Medulla oblongata (tissue), 1 donor: ENCODE data around the gene GFM1.

Experiments used
- DNase-seq: peaks from one replicate; pipeline ENCODE4 v3.0.0-alpha.2; 2015; ENCODE audit errors: extremely low spot score

The GFM1 gene

DNA sequence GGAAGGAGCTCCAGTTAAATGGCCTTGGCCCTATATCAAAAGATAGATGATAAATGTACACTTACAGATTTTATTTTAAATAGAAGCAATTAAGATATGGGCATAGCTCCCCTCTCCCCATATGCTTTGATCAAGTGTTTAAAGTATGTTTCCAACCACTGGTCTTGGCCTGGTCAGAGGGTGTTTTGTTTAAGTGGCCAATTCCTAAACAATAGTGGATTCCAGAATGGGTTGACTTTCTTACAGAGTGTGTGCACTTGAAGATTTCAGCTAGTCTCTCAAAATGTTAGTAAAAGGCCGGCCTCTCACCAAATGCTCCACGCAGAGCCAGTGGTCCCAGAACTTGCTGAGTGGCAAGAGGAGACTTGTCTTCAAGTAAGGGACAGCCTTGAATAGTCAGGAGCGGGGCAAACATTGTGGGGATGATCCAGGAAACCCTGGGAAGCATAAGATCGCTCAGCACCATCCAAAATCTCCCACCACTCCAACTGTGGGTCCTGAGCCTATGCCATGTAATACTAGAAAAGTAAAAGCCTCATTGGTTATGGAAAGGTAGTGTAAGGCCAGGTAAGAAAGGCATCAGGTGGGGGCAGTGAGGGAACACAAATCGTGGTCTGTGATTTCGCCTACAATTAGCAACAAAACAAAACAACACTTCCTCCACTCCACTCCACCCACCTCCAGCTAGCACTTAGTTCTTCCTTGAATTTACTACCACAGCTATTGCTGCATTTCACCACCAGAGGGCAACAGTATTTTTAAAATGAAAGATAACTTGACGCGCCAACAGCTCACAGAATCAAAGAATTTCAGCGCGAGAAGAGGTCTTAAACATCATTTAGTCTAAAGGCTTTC lies 83.1 kb downstream of the GFM1 start:
- peak; percentile 87 for DNase-seq

DNA sequence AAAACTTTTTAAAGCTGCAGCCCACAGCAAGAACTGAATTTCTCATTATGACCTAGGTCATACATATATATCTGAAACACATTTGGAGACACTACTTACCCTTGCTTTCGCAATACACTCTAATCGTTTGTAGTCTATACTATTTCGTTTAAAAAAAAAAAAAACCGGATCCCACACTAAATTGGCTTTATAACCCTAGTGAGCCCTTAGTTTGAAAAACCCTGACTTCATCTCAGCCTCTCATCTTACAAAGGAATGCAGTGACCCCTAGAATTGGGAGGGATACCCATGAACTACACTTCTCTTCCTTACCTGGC lies 83.7 kb downstream of the GFM1 start:
- DNase-seq: no peak

DNA sequence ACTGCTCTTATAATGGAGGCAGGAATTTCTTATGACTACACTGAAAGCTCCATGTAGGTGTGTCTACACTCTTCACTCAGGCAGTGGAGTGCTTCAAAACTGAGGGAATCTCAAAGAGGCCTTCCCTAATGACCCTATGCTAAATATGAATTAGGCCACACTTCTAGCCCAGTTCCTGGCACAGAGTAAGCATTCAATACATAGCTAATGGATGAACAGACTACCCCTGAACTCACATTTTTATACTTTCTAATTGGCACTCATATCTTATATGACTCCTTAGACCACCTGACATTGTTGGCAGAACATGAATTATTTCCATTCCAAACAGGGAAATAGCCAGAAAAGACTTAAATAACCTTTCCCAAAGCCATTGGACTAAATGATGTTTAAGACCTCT lies 84.5 kb downstream of the GFM1 start:
- DNase-seq: no peak

DNA sequence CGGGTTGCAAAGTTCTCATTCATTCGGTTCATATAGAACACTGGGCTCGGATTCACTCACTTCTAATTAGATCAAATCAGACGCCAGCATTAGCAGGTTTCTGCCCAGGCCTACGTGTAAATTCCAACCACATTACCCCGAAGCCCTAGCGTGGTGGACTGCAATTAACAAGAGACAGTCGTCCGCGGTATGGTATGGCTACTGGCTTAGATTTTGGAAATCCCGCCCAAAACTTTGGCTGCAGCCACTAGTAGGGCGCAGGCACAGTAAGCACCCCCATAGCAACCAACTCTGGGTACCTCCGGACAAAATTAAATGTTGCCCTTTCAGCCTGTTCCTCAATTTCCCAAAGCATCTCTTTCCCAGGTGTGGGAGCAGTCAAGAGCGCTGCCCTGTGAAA lies 87.2 kb downstream of the GFM1 start:
- DNase-seq: no peak

DNA sequence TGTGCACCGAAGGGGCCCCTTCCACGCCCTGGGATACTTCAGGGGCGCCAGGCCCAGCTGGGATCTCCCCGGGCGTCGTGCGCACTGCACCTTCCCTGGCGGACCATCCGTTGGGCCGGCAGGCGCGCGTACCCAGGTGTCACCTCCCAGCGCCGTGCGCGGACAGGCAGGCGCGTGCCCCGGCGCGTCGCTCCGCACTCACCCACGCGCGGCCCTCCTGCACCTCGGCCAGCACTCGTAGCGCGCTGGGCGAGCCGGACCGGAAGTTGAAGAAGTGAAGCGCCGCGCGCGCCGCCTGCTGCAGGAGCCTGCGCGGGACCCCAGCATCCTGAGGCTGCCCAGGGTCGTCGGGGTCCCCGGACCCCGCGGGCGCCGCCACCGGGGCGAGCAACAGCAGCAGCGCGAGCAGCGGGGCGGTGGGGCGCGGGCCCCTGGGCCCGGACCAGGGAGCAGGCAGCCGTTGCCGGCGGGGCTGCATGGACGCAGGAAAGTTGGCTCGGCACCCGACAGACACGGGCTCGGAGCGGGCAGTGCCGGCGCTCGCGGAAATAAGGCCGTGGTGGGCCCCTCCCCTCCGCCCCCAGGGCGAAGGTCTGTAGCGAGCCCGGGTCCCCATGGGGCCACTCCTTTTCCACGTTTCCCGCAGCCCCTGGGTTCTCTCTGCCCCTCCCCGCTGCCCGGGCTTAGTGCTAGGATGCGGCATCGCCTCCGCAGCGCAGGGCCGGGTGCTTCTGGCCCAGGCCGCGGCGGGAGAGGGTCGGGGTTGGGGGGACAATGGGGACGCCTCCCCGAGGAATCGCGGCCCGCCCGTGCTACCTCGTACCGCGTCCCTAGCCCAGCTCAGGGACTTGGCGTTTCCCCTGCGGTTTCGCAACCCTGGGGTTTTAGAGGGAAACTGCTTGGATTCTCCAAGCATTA lies 87.9 kb downstream of the GFM1 start, which contains the start of gene RARRES1:
RARRES1 (minus strand) TSS at position 520 of the 918 bp plus-strand sequence; CDS start at position 478, 42 bp downstream.
- DNase-seq: peak; percentile 54

DNA sequence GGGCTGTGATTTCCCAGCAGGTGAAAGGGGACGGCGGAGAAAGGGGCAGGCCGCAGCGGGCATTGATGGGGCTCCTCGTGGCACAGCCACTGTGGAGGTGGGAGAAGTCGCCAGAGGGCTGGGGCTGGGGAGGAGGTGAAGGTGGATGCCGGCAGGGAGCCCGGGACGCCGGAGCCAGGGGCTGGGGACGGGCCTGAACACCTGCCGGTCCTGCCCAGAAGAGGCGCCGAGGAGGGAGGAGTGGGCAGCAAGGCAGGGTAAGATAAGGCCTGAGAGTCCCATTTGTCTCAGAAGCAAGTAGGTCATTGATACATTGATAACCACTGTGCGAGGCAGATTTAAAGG lies 88.5 kb downstream of the GFM1 start:
- DNase-seq: no peak

DNA sequence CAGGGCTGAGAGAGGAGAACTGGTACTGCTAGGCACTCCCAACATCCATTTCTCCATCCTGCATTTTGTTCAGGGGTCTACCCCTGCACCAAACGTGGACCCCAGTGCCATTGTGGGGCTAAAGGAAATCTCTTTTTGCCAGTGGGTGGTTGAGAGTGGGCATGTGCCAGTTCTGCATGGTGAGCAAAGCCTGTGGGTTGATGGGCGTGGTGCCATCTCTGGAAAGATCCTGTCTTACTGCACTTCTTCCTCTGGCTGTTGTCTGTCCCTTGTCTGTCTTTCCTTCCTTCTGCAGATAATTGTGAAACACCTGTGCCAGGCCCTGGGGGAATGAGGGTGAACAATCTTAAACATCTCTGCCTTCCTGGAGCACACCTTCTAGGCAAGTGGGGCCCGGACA lies 89.3 kb downstream of the GFM1 start:
- no peak for DNase-seq

DNA sequence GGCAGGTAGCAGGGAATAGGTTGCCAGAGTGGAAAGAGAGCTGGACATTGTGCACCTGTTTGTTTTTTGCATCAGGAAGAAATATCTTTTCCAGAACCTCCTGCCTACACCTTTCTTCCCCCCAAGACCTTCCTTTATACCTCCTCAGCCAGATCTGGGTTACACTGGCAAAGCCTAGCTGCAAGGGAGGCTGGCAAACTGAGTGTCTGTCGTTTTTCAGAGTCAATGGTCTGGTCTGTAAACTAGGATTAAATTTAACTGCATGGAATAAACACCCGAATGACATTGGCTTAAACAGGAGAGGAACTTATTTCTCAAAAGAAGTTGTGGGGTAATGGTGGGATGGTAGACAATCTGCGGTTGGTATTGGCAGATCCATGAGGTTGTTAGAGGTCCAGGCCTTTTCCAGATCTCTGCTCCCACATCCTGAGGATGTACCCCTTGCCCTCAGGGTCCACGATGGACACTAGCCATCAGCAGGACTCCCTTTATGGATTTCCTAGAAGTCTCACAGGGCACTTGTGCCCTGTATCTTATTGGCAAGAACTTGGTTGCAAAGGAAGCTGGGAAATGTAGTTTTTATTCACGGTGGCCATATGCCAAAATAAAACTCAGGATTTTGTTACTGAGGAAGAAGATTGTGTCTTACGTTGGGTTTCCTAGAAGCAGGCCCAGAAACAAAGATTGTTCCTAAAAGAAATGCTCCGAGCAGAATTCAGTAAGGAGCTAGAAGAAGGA lies 91.1 kb downstream of the GFM1 start:
- no peak for DNase-seq

DNA sequence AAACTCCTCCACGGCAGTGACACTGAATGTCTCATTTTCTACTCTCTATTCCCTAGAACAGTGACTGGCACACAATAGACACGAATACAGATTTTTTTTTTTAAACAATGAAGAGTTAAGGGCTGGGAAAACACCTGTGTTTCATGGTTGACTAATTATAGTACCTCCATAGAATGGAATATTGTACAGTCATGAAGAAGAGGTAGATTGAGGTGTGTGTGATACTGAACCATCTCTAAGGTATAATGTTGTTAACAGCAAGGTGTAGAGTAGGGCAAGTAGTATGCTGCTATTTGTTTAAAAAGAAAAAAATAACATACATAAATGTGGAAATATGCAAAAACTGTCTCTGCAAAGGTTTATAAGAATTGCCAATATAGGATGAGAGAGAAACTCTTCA lies 93.1 kb downstream of the GFM1 start:
- no peak for DNase-seq

DNA sequence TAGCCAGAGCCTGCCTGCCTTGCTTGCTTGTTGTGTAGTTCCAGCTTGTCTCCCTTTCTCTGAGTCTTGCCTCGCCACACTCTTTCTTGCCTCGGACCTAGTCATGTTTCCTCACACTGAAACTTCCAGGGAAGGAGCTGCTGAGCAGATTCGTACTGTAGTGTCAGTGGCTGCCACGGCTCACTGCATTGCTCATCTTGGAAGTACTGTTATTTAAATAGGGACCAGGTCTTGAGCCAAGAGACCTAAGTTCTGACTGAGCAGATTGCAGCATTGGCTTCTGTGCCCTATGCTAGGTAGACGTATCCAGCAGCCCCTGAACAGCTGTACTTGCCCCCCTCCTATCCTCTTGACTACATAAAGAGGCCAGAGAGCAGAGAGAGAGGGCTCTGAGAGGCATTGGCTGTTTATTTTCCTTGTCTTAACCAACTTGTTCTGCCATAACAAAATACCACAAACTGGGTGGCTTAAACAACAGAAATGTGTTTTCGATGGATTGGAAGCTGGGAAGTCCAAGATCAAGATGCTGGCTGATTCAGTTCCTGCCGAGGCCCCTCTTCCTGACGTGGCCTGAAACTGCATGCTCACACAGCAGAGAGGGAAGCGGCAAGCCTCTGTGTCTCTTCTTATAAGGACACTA lies 93.8 kb downstream of the GFM1 start:
- DNase-seq: no peak

DNA sequence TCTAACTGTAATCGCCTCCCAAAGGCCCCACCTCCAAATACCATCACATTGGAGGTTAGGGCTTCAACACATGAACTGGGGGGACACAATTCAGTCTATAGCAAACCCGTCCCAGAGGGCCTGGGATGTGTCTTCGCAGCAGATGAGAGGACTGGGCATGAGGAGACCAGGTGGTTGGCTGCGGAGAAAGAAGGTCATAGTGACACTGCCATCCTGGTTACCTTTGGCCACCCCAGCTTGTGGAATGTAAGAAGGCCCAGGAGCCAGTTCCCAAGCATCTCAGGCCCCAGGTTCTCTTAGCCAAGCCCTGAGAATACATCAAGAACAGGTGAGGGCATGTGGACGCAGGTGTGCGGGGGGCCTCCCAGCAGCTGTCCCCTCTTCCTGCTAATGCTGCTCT lies 94.3 kb downstream of the GFM1 start:
- DNase-seq: no peak

DNA sequence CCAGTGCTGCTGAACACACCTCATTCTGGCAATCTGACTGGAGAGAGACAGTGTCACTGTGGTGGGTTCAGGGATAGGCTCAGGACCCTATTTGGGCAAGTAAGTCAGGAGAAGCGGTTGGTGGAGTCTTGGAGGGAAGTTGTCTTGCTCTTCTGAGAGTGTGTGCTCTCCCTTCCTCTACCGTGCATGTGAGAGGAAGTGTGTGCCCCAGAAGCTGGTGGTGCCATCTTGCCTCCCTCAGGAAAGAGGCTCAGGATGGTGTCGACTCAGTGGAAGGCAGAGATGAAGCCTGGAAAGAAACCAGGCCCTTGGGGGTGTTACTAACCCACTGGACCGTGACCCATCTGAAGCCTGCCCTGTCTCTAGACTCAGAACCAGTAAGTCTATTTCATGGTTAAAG lies 94.8 kb downstream of the GFM1 start:
- no peak for DNase-seq

DNA sequence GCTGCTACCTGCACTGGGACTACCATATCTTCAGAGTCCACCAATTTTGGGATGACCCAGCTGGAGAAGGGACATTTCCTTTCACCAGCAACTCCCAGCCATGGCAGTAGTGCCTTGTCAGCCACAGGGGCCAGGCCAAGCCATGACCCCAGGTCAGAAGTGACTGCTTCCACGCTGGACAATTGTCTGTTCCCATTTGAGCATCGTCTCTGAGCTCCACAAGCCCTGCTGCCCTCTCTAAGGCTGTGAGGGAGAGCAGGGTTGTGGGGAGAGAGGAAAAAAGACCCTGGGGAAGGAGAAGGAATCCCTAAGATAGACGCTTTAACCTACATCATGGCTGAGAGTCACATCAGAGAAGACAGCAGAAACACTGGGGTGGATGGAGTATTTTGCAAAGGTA lies 95.3 kb downstream of the GFM1 start:
- DNase-seq: no peak
